T47D (cell line): ENCODE data around the gene XK.

Experiments
- DNase-seq, 2 experiments: peaks; one replicate each; pipeline versions ENCODE4 v3.0.0 to v3.0.0-alpha.2; 2011 to 2012; ENCODE audit warnings: low read depth in 1 of 2, low spot score in 1 of 2
- JUND ChIP-seq: IDR thresholded peaks from 2 replicates; pipeline ENCODE4 v1.6.1; 2012; ENCODE audit warnings: low read depth
- in situ Hi-C: cut with HindIII; loops from 2 replicates; pipeline ENCODE4 v1.10.0; 2016; ENCODE audit warnings: low sequenced_read_pairs, low pct_unique_long_range_greater_than_20kb

XK gene

DNA sequence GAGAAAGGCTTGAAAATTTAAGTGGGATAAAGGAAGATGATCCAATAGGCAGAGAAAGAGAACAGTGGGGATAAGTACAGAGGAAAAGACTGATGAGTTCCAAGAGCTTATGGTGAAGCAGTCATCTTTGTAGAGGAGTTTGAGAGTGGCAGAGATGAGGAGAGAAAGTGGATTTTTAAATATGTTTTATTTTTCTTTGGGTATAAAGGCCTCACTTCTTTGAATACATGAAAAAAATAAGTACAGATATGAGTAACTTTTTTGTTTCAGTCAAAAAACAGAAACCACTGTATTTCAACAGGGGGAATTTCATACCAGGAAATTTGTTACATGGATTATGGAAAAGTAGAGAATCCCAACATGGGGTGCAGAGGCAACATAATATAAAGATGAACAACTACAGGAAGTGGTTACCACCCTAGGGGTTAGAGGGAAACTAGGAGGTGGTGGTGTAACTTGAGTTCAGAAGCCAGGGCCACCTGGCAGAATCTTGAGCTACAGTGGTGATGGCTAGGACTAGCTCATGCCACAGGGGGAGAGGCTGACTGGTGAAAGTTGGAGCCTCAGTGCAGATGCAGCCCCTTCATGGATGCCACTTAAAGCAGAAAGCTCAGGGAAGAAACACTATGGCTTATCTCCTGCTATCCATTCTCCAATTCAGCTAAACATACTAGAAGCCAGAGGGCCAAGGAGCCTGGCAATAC is 90.8 kb downstream of the XK start:
- in situ Hi-C loops: no loop called here

GRCh38 chrX:37776987-37777325 is 91.4 kb downstream of the XK start:
- no peak for TF ChIP-seq JUND
- in situ Hi-C loops: no loop called here

More for the DNA sequence above, 90.8 kb downstream of the XK start:
- no peak for DNase-seq
- no peak for TF ChIP-seq JUND

DNA sequence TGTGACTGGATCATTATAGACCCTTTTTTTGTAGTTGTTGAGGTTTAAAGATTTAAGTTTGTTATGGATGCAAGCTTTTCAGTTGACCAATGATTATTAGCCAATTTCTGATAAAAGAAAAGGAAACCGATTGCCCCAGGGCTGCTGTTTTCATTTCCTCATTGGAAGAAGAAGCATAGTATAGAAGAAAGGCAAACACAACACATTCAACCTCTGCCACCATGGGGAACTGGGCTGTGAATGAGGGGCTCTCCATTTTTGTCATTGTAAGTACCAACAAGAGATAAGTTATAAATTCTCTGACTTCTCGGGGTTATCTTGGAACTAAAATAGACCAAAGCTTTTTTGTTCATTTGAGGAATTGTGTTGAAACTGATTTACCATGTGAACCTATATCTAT is 94.3 kb downstream of the XK start, which contains the start of gene CYBB:
Gene CYBB, plus strand, starts transcription at position 203 of the 400 bp plus-strand sequence. Its CDS starts 19 bp downstream, at position 222.
- no peak for DNase-seq
- TF ChIP-seq JUND: no peak
- in situ Hi-C loops: no loop called here

More at GRCh38 chrX:37776987-37777325, 91.4 kb downstream of the XK start:
- no peak for DNase-seq

DNA sequence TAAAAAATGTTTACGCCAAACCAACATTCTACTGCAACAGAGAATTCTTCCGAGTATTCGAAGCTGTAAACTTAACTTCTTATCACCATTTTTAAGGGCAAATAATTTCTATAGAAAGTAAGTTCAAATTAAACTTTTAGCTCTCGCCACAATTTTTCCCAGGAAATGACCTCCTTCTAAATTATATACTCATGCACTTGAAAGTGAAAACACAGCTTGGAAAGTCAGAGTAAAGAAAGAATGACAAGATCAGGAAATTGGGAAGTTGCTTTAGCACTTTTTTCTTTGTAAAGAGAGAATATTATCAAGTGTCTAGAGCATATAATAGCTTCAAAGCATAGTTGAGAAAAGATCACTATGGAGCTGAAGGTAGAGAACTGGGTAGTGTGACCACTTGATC is 95.5 kb downstream of the XK start:
- no peak for DNase-seq
- no peak for TF ChIP-seq JUND
- in situ Hi-C loops: no loop called here
